Brain microvascular endothelial cell (primary cell): ENCODE results near the gene CACNB1.
A peak's percentile ranks its signal among the peaks of the same experiment; 100 is the strongest.

Experiments
- DNase-seq: peaks from one replicate; pipeline ENCODE4 v3.0.0-alpha.2; 2020
- H3K27ac ChIP-seq: fragments of 250-450 bp; sonication (Bioruptor Pico); 2 replicates; pipeline ENCODE4 v1.5.1; 2020; ENCODE audit warnings: mild to moderate bottlenecking, moderate library complexity
- H3K27me3 ChIP-seq: fragments of 250-450 bp; sonication (Bioruptor Pico); replicated peaks from 2 replicates; pipeline ENCODE4 v1.5.1; 2020; ENCODE audit warnings: mild to moderate bottlenecking
- H3K36me3 ChIP-seq: fragments of 250-450 bp; sonication (Bioruptor Pico); replicated peaks from 2 replicates; pipeline ENCODE4 v1.5.1; 2020; ENCODE audit warnings: mild to moderate bottlenecking
- H3K4me3 ChIP-seq: 2 replicates; pipeline ENCODE4 v1.5.1; 2011; ENCODE audit warnings: low read depth, mild to moderate bottlenecking, control low read depth, low read length, moderate library complexity
- CTCF ChIP-seq: IDR thresholded peaks from 2 replicates; pipeline ENCODE4 v1.5.1; 2011; ENCODE audit warnings: low read depth, mild to moderate bottlenecking, moderate library complexity, low read length, control low read depth, inconsistent platforms; ENCODE audit errors: missing control alignments
- in situ Hi-C: cut with HindIII; loops from 2 replicates; pipeline ENCODE4 v1.10.0; 2017; ENCODE audit warnings: low sequenced_read_pairs, low pct_ligation_motif_present

CACNB1 gene

GRCh38 chr17:39151943-39152818 lies 45.3 kb downstream of the CACNB1 start:
- peaks cover 8% of the 10 kb centered on the region for H3K27me3 ChIP-seq
- H3K27ac ChIP-seq, result no peak overlapping the region
- no peak for DNase-seq
- in situ Hi-C loops, result no loop called here
- no peaks in the 10 kb centered on the region for H3K36me3 ChIP-seq
- peak overlapping the region; percentile 89 for H3K4me3 ChIP-seq
- no peak for TF ChIP-seq CTCF

- H3K27ac ChIP-seq, result no peak within 1 kb of the TSS
- no peak for DNase-seq
- no peak for TF ChIP-seq CTCF
Observed at GRCh38 chr17:39151150-39151942, 46.1 kb downstream of the CACNB1 start, which contains the start of gene PLXDC1. TSS of gene PLXDC1 (minus strand) at chr17:39151637. CDS start at chr17:39151437, 200 bp downstream.

GRCh38 chr17:39150795-39151149 lies 46.7 kb downstream of the CACNB1 start:
- Histone ChIP-seq H3K4me3 (no peak overlapping the region), H3K27ac (no peak overlapping the region), H3K36me3 (no peaks in the 10 kb centered on the region), H3K27me3 (peaks cover 8% of the 10 kb centered on the region)
- no peak for TF ChIP-seq CTCF
- in situ Hi-C loops, result no loop called here
- no peak for DNase-seq

More at GRCh38 chr17:39151150-39151942, 46.1 kb downstream of the CACNB1 start, which contains the start of gene PLXDC1:
- Histone ChIP-seq H3K4me3 (peak within 1 kb of the TSS; percentile 89), H3K27me3 (peaks cover 8% of the 10 kb centered on the region), H3K36me3 (no peaks in the 10 kb centered on the region)
- in situ Hi-C loops, result no loop called here

DNA sequence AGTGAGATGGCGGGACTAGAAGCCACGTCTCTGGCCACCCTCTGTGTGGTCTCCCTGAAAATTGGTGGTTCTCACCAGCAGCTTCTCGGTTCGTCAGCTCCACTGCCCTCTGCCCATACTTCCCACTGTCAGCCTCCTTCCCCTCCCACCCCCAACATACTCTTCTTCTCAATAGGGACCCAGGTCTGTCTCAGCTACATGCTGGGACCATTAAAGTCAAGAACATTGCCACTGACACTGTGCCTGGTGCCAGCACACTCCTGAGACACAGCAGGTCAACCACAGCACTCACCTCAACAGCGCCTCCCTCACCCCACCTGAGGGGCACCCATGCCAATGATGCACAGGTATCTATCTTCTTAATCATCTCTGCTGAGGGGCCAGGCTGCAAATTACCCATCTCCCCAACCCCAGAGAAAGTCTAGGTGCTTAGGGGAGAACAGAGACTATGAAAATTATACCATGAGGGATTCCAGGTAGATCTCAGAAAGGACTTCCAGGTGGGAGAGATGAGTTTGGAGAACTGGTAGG lies 47.3 kb downstream of the CACNB1 start:
- Histone ChIP-seq H3K27me3 (peaks cover 8% of the 10 kb centered on the region), H3K4me3 (no peak overlapping the region), H3K36me3 (no peaks in the 10 kb centered on the region), H3K27ac (no peak overlapping the region)
- no peak for TF ChIP-seq CTCF
- in situ Hi-C loops, result no loop called here
- no peak for DNase-seq

DNA sequence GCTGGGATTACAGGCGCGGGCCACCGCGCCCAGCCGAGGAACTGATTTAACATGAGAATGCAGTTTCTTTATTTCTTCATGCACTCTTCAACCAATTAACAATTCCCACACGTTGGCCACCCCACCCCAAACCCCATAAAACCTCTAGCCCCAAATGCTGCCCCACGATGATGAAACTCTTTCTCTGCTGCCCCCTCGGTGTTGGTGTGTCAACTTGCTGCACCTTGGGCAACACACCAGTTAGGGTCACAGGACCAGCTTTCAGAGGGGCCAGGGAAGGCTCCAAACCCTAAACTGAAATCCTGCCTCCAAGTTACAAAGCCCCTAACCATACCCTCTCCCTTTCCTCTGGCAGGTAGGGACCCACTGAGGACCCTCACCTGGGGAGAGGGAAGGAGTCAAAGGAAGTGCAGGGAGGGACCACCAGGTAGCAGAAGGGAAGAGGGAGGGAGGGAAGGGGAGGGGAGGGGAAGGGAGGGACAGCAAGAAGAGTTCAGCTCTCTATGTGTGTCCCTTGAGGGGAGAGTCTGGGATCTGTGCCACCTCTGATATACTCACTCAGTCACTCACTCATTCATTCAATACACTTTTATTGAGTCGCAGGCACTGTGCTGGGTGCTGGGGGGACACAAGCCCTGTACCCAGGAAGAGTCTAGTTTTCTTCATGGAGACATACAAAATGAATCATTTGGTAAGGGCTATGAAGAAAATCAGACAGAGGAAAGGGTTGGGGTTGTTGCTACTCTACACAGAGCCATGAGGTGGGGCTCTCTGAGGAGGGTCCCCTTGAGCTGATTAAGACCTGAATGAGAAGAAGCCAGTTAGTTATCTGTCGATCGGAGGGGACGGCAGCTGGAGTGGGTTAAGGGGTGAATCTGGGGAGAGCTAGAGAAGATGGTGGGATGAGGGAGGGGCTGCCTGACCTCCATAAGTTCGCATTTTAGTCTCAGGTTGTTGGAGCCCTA lies 50.0 kb downstream of the CACNB1 start:
- Histone ChIP-seq H3K27me3 (peaks cover 8% of the 10 kb centered on the region), H3K36me3 (no peaks in the 10 kb centered on the region), H3K4me3 (no peak overlapping the region), H3K27ac (no peak overlapping the region)
- TF ChIP-seq CTCF, result no peak
- in situ Hi-C loops, result no loop called here
- no peak for DNase-seq
